ENCODE measurements around the gene DRC1. TPM values are rescaled to one million over a fixed set of nuclear protein-coding genes. Genes with fewer than 3 reads are reported as not detected.

DRC1 gene
- total and polyA plus RNA-seq, 2 of the 4 experiments (the other 2 are of a cell fraction): 0.18 TPM; not detected in 1

DNA sequence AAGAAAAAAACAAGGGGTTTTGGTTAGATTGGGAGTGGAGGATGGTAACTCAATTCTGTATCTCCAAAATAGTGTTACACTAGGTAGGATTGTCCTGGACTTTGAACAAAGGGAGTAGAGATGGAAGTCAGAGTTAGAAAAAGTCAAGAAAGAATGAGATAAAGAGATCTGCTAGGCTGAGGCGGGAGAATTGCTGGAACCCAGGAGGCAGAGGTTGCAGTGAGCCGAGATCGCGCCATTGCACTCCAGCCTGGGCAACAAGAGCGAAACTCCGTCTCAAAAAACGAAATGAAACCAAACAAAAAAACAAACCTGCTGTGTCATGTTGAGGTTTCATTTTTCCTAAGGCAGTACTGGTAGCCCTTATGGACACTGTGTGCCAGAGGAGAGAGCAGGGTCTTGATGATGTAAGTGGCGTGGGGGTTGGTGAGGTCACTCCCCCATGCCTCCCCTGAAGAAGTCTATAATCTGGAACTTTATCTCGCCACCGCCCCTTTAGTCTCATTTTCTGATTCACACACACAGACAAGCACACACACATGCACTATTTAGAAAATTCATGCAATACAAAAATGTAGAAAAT is 10.5 kb downstream of the DRC1 start:
- DNase-seq (no peak), ATAC-seq (ENCODE audit: low read depth) (no peak)
- no peak overlapping the region for H4K91ac ChIP-seq (ENCODE audit: insufficient read depth, low read depth, low read length)
- H2AK9ac ChIP-seq (replicated peaks; ENCODE audit: low read depth, low read length, poor library complexity): no peak overlapping the region
- no peak overlapping the region for H3K4me3 ChIP-seq (ENCODE audit: insufficient read depth, low read depth, low read length)
- no peak overlapping the region for H3K56ac ChIP-seq (ENCODE audit: extremely low read depth, insufficient read depth, low read length)
- no peaks in the 10 kb centered on the region for H3K79me1 ChIP-seq (ENCODE audit: low read depth in 1 of 2, low read length in 2 of 2)
- no peak overlapping the region for H3K18ac ChIP-seq (ENCODE audit: low read depth, low read length)
- CTCF ChIA-PET: no interaction called here
- H4K20me1 ChIP-seq (ENCODE audit: insufficient read depth, low read length): no peaks in the 10 kb centered on the region
- H3K4me1 ChIP-seq (ENCODE audit: control insufficient read depth, insufficient read depth, low read length): no peaks in the 10 kb centered on the region
- no peaks in the 10 kb centered on the region for H3K9me3 ChIP-seq (ENCODE audit: control insufficient read depth, insufficient read depth, low read length)
- no peak overlapping the region for H2AK5ac ChIP-seq (ENCODE audit: low read depth, low read length)
- H3K27ac ChIP-seq (ENCODE audit: insufficient read depth, low read length): no peak overlapping the region
- no peak overlapping the region for H2BK120ac ChIP-seq (ENCODE audit: low read depth, low read length)
- BruUV-seq (replicated peaks): no TSS peak
- H3K9me1 ChIP-seq (ENCODE audit: insufficient read depth, low read length): no peaks in the 10 kb centered on the region
- no peak for TF ChIP-seq POLR2A (IDR thresholded peaks at IDR 0.05; ENCODE audit: low read depth, low read length)
- TF ChIP-seq RCOR1 (IDR thresholded peaks at IDR 0.05; ENCODE audit: insufficient replicate concordance, low read length): no peak
- TF ChIP-seq NFE2L2 (IDR thresholded peaks at IDR 0.05; ENCODE audit: low read depth, low read length): peak; percentile 56; the same call in 1 of the 2 replicates
- TF ChIP-seq FOS (IDR thresholded peaks at IDR 0.05; ENCODE audit: low read depth, low read length): no peak
- TF ChIP-seq MAFK (IDR thresholded peaks at IDR 0.05; ENCODE audit: low read depth, low read length): no peak
- intact Hi-C loops (cut with micrococcal nuclease): no loop called here
- H3K4me2 ChIP-seq (ENCODE audit: low read depth, low read length): no peak overlapping the region
- H3K4ac ChIP-seq (ENCODE audit: low read depth, low read length): no peak overlapping the region
- no peak overlapping the region for H4K8ac ChIP-seq (ENCODE audit: low read depth in 2 of 2, low read length in 2 of 2)
- H4K5ac ChIP-seq (ENCODE audit: low read depth, low read length): no peak overlapping the region
- in situ Hi-C loops (cut with MboI; ENCODE audit: low sequenced_read_pairs): no loop called here
- H2BK20ac ChIP-seq (ENCODE audit: low read depth, low read length): no peak overlapping the region
- dilution Hi-C loops (cut with HindIII; ENCODE audit: low sequenced_read_pairs, unreplicated experiment): no loop called here
- H3K9ac ChIP-seq (ENCODE audit: low read depth, low read length): no peak overlapping the region
- H2BK5ac ChIP-seq (ENCODE audit: low read depth, low read length, poor library complexity, severe bottlenecking): no peak overlapping the region
- H3K27me3 ChIP-seq (ENCODE audit: control insufficient read depth, insufficient read depth, low read length): peaks cover 14% of the 10 kb centered on the region
- peak overlapping the region; percentile 33 for H2AFZ ChIP-seq (replicated peaks; ENCODE audit: low read length, poor library complexity)
- H3K14ac ChIP-seq (replicated peaks; ENCODE audit: low read depth, low read length): no peak overlapping the region
- WGBS, 2 experiments (ENCODE audit: extremely low coverage in 2 of 2, insufficient read length in 1 of 2): no CpG with 5 or more reads among the region's 10 CpGs
- POLR2A ChIA-PET (ENCODE audit: unreplicated experiment): no interaction called here
- H2BK15ac ChIP-seq (ENCODE audit: low read depth, low read length): no peak overlapping the region
- H3K23ac ChIP-seq (ENCODE audit: low read depth, low read length): no peak overlapping the region
- H3K36me3 ChIP-seq (ENCODE audit: control insufficient read depth, insufficient read depth, low read length): no peaks in the 10 kb centered on the region
